Adrenal gland (tissue), 5 donors: ENCODE results near the gene SNRNP27.

Experiments used
- POLR2A ChIP-seq, 2 donors: fragments of 450-650 bp; IDR thresholded peaks; one replicate each; pipeline ENCODE4 v1.6.1; 2017; ENCODE audit warnings: antibody characterized with exemption in 2 of 2, mild to moderate bottlenecking in 2 of 2, moderate library complexity in 1 of 2
- TF ChIP-seq, protein P1 (sequence below), 6 experiments: fragments of 450-650 bp in 4 of 6; fragments of 200-600 bp in 2 of 6; sonication (generic) in 1 of 6; IDR thresholded peaks; 1 replicate in 5 of 6; 2 replicates in 1 of 6; pipeline versions ENCODE4 v1.5.1 to v1.8.0; 2016 to 2021; ENCODE audit warnings: antibody characterized with exemption in 6 of 6, mild to moderate bottlenecking in 2 of 6, moderate library complexity in 1 of 6
- donor health status: DM: no; HTN: no; CAD: no.

DNA sequence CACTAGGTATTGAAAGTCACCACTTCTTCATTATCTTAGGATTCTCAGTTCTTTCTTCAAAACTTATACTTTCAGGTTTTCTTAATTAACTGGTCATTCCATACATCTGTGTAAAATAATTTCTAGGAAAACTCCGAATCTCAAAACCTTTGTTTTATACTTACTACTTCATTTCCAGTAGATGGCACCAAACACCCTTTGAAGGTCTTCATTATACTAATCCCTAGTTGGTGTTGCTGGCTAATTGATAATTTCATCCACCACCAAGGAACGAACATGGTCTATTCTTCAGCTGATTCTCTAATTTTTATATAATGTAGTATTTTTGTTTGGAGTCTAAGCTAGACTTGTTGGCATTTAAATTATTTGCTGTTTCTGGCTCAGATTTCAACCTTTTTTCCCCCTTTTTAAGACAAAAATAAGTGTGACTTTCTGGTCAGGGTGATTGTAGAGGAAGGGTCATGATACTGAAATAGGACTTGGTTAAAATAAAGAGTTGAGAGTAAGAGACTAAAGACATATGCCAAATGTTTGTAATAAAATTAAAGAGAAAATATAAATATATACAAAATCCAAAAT, 18.3 kb downstream of the SNRNP27 start:
- TF ChIP-seq, protein P1, sequence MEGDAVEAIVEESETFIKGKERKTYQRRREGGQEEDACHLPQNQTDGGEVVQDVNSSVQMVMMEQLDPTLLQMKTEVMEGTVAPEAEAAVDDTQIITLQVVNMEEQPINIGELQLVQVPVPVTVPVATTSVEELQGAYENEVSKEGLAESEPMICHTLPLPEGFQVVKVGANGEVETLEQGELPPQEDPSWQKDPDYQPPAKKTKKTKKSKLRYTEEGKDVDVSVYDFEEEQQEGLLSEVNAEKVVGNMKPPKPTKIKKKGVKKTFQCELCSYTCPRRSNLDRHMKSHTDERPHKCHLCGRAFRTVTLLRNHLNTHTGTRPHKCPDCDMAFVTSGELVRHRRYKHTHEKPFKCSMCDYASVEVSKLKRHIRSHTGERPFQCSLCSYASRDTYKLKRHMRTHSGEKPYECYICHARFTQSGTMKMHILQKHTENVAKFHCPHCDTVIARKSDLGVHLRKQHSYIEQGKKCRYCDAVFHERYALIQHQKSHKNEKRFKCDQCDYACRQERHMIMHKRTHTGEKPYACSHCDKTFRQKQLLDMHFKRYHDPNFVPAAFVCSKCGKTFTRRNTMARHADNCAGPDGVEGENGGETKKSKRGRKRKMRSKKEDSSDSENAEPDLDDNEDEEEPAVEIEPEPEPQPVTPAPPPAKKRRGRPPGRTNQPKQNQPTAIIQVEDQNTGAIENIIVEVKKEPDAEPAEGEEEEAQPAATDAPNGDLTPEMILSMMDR (IDR thresholded peaks at IDR 0.05) = peak; percentile 41 to 72 (median 64)
- no peak for TF ChIP-seq POLR2A (IDR thresholded peaks at IDR 0.05)
